ENCODE results near the gene ZNF3.
"Not testable (repeated sequence)": the region's sequence is repeated elsewhere in the genome, so short reads cannot be mapped to it uniquely, and the experiment has no call there.

The ZNF3 gene

GRCh38 chr7:100081535-100082102, at the start of gene ZNF3:
ZNF3 (minus strand) TSS chr7:100081723; CDS start chr7:100077357, 4,366 bp downstream.
- peak; percentile 97 for DNase-seq (ENCODE audit: low read depth)

DNA sequence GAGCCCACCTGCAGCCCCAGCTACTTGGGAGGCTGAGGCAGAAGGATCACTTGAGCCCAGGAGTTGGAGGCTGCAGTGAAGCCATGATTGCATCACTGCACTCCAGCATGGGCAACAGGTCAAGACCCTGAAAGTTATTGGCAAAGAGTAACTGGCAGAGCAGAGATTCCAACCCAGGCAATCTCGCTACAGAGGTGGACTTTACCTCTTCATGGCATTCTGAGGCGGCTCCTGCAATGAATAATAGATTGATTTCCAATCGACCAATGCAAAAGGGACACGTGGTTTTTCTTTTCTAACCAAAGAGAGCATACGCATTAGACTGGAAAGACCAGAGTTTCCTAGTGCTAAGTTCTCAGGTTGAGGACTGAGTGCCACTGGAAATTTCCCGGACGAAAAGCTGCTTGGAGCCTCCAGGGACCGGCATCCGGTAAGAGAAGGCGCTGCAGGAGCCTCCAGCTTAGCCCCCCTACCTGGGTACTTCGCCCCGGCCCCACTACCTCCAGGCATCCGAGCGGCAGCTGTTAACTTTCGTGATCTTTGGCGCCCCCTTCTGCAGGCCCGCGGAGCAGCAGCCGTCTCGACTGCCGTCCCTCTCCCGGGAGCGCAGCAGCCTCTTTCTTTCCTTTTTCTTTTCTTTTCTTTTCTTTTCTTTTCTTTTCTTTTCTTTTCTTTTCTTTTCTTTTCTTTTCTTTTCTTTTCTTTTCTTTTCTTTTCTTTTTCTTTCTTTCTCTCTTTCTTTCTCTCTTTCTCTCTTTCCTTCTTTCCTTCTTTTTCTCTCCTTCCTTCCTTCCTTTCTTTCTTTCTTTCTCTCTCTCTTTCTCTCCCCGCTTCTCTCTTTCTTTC, 49.3 kb upstream of the ZNF3 start:
- DNase-seq (ENCODE audit: low read depth), result peak; percentile 81

- DNase-seq (ENCODE audit: low read depth), result not testable (repeated sequence)
Observed at GRCh38 chr7:100130220-100130607, 48.7 kb upstream of the ZNF3 start.

DNA sequence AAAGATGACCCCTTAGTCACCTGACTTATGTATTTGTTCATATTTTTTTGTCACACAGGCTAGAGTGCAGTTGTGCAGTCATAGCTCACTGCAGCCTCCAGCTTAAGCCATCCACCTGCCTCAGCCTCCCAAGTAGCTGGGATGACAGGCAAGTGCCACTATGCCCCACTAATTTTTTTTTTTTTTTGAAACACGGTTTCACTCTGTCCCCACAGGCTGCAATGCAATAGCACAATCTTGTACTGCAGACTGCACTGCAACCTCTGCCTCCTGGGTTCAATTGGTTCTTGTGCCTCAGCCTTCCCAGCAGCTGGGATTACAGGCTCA, 47.1 kb upstream of the ZNF3 start:
- no peak for DNase-seq (ENCODE audit: low read depth)

DNA sequence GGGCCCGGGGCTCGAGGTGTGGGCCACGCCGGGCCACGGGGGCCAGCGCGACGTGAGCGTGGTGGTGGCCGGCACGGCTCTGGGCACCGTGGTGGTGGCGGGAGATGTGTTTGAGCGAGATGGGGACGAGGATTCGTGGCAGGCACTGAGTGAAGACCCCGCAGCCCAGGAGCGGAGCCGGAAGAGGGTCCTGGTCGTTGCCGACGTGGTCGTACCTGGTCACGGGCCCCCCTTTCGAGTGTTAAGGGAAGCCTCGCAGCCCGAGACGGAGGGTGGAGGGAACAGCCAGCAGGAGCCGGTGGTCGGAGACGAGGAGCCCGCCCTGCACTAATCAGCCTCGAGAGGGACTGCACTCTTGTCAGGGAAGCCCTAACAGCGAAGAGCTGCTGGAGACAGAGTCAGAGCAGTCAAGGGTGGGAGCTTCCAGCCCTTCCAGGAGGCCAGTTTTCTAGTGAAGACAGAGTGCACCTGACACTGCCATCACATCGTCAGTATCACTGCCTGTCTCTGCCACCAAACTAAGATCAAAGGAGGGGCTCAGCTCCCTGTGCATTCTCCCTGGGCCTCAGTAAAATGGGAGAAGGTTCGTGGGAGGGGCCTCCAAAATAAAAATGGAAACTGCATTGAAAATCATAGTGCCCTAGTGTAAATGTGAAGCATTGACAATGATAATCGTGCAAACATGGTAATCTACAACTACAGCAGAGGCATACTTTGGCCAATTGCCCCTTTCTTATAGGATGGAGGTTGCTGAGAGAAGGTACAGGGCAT, 46.5 kb upstream of the ZNF3 start:
- DNase-seq (ENCODE audit: low read depth), result no peak

- peak; percentile 91 for DNase-seq (ENCODE audit: low read depth)
Observed at GRCh38 chr7:100126931-100127865, 45.7 kb upstream of the ZNF3 start, which contains the start of gene MBLAC1. MBLAC1 (plus strand) TSS chr7:100126967; CDS start chr7:100127396, 429 bp downstream.

- peak; percentile 52 for DNase-seq (ENCODE audit: low read depth)
Observed at GRCh38 chr7:100126239-100126930, 44.9 kb upstream of the ZNF3 start.

DNA sequence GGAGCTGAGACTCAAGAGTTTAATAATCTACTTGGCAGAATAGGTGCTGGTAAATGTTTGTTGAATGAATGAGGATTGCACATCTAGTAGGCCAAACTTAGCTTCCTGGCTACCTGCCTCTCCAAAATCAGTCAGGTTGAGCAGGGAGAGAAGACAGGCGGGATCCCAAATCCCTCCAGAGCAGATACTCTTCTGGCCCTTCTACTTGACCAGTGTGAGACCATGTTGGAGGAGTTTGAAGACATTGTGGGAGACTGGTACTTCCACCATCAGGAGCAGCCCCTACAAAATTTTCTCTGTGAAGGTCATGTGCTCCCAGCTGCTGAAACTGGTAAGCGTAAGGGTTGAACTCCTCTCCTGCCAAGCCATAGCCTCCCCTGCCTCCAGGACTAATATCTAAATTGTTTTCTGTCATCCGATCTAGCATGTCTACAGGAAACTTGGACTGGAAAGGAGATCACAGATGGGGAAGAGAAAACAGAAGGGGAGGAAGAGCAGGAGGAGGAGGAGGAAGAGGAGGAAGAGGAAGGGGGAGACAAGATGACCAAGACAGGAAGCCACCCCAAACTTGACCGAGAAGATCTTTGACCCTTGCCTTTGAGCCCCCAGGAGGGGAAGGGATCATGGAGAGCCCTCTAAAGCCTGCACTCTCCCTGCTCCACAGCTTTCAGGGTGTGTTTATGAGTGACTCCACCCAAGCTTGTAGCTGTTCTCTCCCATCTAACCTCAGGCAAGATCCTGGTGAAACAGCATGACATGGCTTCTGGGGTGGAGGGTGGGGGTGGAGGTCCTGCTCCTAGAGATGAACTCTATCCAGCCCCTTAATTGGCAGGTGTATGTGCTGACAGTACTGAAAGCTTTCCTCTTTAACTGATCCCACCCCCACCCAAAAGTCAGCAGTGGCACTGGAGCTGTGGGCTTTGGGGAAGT, 43.0 kb upstream of the ZNF3 start:
- no peak for DNase-seq (ENCODE audit: low read depth)

GRCh38 chr7:100122568-100122967, 41.0 kb upstream of the ZNF3 start:
- no peak for DNase-seq (ENCODE audit: low read depth)

DNA sequence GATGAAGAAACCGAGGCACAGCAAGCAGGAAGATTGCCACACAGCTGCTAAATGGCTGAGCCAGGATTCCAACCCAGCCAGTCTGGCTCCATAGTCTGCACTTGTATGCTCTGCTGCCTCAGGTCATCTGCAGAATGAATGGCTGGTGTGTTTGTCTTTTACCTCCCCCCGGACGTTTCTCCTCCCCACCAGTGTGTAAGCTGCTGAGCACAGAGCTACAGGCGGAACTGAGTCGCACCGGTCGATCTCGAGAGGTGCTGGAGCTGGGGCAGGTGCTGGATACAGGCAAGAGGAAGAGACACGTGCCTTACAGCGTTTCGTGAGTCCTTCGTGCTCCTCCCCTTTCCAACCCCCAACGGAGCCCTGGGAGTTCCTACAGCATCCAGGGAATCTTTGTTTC, 40.5 kb upstream of the ZNF3 start:
- no peak for DNase-seq (ENCODE audit: low read depth)

GRCh38 chr7:100120733-100121036, 39.2 kb upstream of the ZNF3 start:
- DNase-seq (ENCODE audit: low read depth), result no peak

DNA sequence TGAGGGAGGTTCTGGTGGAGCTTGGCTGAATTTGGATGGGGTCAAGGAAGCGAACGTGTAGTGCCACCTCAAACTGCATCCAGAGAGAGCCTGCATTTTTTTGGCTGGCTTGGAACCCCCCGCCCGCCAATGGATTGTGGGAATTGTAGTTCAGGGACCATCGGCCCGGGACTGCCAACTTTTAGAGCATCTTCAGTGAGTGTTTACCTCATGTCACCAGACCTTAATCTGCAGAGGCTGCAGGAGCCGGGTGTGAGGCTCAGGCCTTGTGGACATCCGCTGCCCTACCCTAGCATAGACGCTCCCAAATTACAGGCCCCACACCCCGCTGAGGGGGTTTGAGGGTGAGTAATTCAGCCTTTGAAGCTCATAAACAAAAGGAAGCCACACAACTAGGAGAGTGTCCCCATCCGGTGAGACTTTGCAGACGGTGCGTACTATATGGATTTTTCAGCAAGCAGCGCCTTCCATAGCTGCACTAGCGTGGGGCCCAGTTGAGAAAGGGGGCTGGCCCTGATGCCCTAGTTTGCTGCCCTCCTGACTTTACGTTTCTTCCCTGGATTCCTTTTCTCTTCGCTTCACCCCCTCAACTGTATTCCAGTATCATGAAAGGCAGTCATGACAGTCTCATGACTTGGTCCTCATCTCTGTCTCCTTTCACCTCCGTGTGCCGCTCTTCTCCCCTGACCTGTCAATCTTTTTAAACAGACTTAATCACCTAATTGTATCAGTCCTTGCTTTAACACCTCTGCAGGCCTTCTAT, 38.6 kb upstream of the ZNF3 start:
- DNase-seq (ENCODE audit: low read depth), result peak; percentile 52

- peak; percentile 91 for DNase-seq (ENCODE audit: low read depth)
Observed at GRCh38 chr7:100119072-100119969, 37.8 kb upstream of the ZNF3 start, which contains the start of the genes CNPY4 and TAF6. CNPY4 (plus strand) TSS chr7:100119634; CDS start chr7:100119745, 111 bp downstream. TAF6 (minus strand) TSS chr7:100119358; CDS start chr7:100114209, 5,149 bp downstream.

- DNase-seq (ENCODE audit: low read depth), result no peak
Observed at GRCh38 chr7:100118388-100119071, 37.0 kb upstream of the ZNF3 start.

DNA sequence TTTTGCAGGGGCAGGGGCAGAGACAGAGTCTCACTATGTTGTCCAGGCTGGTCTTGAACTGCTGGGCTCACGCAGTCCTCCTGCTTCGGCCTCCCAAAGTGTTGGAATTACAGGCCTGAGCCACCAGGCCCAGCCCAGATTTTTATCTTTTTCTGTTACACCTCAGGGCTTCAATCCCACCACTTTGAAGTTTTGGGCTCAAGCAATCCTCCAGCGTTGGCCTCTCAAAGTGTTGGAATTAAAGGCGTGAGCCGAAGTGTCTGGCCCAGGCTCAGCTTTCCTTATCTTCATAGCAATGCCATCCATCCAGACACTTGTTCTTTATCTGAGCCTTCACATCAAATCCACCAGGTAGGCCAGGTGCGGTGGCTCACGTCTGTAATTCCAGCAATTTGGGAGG, 33.5 kb upstream of the ZNF3 start:
- no peak for DNase-seq (ENCODE audit: low read depth)

DNA sequence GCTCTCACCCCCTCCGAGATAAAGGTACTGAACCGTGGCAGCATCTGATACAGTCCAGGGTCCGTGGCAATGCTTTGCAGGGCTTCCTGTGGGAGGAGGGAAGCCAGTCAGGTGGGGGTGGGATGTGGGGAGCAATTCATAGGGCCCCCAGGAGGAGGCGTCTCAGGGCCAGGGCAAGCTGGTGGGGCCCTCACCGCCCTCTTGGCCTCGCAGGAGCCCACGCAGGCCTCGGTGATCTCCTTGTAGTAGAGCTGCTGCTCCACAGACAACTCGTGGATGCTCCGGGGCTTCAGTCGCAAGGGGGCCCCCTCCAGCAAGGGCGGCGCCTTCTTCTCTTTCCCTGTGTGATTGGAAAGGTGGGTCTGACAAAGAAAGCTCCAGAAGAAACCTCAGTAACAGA, 30.4 kb upstream of the ZNF3 start:
- DNase-seq (ENCODE audit: low read depth), result no peak

GRCh38 chr7:100111156-100111555, 29.6 kb upstream of the ZNF3 start:
- DNase-seq (ENCODE audit: low read depth), result no peak
